Measurements from ENCODE around the gene XYLT1. TPM values are rescaled to one million over a fixed set of nuclear protein-coding genes. Genes with fewer than 3 reads are reported as not detected.
A peak's percentile ranks its signal among the peaks of the same experiment; 100 is the strongest.

XYLT1 gene
- total RNA-seq, 2 donors from 2014 or later, result 24.2 to 28.6 TPM

DNA sequence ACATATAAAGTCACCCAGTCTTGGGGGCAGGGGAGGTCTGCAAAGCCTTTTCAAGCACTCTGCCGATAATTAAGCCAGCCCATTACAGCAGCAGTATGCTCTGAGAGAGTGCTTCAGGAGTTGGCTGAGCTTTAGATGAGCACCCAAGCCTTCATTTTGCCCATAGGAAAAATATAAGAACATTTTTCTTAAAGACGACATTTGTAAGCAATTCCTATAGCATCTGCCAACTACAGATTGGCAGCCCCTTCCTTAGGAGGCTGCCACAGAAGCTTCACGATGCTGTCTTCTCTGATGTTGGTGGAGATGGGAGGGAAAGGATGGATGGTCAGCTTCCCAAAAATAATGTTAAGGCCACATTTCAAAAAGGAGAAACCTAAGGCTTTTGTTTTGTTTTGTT, 367.5 kb downstream of the XYLT1 start:
- ATAC-seq (no peak), DNase-seq (no peak)

DNA sequence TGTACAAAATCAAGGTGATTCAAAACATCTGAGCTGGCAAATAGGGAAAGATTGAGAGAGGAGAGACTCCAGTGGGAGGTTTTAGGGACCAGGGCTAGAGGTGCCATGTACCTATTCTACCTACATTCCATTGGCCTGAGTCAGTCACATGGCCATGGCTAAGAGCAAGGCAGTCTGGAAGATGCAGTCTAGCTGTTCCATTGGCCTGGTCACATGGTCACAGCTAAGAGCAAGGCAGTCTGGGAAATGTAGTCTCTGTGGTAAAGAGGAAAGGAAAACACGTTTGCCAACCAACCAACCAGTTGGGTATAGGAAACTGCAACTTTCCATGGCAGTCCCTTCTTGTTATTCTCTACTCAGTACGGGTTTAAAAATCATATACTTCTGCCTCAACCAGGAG, 369.1 kb downstream of the XYLT1 start:
- DNase-seq (no peak), ATAC-seq (peak; percentile 46)
- intact Hi-C loops (cut with DNase I, micrococcal nuclease), result no loop called here

More for the DNA sequence above, 367.5 kb downstream of the XYLT1 start:
- intact Hi-C loops (cut with DNase I, micrococcal nuclease), result no loop called here

DNA sequence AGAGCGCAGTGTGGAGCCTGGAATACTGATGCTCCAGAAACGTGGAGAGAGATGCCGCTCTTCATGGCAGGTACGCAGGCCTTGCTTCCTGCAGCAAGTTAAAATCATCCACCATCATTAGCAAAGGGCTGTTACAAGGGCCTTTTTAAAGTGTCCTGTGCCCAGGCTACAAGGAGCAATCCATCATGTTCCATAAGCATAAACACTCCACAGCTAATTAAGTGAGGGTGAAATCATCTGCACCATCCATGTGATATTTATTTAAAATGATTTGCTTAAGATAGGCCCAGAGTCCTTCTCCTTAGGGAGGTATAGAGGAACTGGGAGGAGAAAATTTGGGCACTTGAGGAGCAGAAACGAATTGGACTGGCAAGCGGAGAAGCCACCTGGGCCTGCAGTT, 372.1 kb downstream of the XYLT1 start:
- intact Hi-C loops (cut with DNase I, micrococcal nuclease), result no loop called here
- DNase-seq (no peak), ATAC-seq (no peak)

DNA sequence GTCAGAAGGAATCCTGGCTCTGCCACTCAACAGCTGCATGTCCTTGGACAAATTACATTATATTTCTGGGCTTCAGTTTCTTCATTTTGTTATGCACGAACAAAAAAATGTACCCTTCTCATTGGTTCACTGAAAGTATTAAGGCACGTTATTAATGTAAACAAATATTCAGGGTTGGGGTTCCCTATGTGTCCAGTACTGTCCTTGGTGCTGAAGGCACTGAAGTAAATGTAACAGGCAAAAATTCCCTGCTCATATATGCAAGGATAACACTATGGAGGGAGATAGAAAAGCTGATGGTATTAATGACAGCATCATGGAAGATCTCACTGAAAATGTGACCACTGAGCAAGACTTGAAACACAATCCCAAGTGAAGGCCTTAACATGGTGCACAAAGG, 386.6 kb downstream of the XYLT1 start:
- DNase-seq (no peak), ATAC-seq (no peak)
- intact Hi-C loops (cut with DNase I, micrococcal nuclease), result no loop called here

DNA sequence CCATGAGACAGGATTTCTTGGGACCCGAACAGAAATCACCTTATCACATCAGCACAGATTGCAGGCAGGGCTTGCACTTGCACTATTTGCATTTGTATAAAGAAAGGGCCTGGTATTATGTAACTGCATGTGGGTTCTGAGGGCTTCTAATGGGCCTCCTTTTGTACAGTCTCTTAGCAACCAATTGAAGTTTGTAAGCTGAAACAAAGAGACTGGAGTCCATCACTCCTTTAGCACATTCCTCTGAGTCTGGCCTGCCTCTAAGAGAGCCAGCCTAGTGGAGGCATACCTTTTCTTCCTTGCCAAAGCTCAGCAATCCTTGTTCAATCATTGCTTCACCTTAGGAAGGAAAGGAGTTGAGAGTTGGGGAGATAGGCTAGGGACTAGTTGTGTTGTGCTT, 387.1 kb downstream of the XYLT1 start:
- intact Hi-C loops (cut with DNase I, micrococcal nuclease), result no loop called here
- no peak for ATAC-seq
- no peak for DNase-seq

DNA sequence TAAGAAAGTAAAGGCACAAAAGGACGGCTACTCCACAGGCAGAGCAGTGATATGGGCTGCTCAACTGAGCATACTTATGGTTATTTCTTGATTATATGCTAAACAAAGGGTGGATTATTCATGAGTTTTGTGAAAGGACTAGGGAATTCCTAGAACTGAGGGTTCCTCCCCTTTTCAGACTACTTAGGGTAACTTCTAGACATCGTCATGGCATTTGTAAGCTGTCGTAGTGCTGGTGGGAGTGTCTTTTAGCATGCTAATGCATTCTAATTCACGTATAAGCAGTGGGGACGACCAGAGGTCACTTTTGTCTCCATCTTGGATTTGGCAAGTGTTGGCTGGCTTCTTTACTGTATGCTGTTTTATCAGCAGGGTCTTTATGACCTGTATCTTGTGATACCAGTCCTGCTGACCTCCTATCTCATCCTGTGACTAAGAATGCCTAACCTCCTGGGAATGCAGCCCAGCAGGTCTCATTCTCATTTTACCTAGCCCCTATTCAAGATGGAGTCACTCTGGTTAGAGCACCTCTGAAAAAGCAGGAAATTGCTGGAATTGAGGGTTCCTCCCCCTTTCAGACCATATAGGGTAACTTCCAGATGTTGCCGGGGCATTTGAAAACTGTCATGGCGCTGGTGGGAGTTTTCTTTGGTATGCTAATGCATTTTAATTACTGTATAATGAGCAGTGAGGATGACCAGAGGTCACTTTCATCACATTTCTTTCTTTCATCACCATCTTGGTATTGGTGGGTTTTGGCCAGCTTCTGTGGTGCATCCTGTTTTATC, 388.5 kb downstream of the XYLT1 start:
- intact Hi-C loops (cut with DNase I, micrococcal nuclease), result no loop called here
- DNase-seq, result no peak
- no peak for ATAC-seq

DNA sequence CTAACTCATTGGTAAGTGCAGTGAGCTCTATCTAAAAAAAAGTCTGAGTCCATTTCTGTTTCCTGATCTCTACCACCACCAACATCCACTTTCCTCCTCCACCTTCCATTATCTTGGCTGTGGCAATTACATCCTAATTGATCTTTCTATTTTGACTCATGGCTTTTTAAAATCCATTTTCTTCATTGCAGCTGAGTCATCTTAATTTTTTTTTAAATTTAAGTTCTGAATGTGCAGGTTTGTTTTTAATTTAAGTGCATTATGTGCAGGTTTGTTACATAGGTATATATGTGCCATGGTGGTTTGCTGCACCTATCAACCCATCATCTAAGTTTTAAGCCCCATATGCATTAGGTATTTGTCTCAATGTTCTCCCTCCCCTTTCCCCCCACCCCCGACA, 390.7 kb downstream of the XYLT1 start:
- no peak for DNase-seq
- no peak for ATAC-seq
- intact Hi-C loops (cut with DNase I, micrococcal nuclease), result no loop called here

DNA sequence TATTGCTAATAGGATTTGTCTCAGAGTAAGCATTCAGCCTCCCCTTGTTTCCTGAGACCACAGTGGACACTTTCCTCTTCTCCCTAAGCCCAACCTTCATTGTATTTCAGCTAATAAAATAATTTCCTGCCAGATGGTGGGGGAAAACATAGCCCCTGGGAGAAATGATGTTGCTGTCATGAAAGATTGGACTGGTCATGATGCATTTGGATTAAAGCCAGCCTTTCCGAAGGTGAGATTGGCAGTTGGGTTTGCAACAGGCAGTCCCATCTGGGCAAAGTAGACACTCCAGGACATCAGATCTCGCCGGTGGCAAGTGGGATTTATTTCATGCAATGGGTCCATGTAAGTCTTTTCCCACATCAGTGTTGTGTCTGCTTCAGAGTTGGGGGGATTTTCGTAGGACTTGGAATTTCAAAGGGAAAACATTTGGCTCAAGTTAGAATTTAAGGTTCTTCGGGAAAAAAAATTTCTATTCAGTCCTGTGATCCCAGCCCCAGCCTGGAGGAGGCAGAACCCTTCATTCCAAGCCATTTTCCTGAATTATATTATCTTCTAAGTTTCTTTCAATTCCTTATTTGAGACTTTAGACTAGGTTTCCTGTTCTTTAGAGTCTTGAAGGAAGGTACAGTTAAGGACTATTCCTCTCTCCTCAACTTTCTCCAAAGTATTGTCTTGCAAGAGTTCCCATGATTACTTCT, 391.7 kb downstream of the XYLT1 start:
- intact Hi-C loops (cut with DNase I, micrococcal nuclease), result no loop called here
- ATAC-seq (no peak), DNase-seq (no peak)

DNA sequence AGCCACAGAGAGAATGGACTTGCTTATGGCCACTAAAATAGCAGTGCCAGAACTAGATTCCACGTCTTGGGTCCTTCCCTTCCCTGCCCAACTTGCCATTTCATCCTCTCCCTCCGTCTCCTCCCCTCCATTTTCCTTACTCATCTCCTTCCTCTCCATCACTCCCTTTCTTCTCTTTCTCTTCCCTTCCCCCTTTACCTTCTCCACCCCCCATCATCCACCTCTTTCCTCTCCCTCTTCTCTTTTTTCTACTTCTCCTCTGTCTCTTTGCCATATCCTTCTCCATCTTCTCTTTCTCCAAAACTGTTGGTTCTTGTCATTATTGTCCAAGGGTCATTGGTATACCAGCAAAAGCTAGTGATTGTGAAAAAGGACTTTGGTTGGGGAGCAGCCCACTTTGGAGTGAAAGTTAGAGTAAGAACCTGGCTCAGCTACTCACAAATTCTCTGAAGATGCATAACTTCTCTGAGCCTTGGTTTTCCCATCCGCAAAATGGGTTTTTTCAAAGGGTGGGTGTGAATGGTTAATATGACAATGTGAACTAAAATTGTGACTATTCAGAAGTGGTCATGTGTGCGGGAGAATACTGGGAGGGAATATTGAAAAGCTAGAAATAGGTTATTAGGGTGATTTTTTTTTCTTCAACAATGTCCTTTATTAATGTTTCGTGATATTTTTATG, 393.8 kb downstream of the XYLT1 start:
- intact Hi-C loops (cut with DNase I, micrococcal nuclease), result no loop called here
- DNase-seq (no peak), ATAC-seq (no peak)

DNA sequence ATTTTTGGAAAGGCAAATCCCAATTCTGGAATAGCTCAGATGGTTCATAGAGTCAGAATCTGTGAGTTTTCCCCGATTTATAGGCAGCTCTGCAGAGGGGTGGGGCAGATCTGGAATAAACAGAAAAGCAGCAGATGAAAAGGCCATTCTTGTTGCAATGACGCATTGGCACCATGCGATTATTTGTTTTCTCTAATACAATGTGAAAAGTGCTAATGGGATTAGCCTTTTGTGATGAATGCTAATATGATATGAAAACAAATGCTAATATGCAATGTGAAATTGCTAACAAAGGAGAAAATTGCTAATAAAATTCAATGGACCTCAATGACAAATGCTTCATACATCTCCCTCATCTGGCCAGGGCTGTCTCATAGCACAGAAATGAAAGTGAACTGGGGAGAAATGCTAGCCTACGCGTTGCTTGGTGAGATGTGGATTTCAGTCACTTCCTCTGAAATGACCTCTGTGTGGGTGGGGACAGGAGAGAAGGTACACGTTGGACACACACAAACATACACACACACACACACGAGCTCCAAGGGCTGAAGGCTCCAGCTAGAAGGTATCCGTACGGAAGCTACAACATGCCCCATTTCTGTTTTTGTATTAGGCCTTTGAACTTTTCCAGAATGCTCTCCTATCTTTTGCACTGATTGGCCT, 394.5 kb downstream of the XYLT1 start:
- intact Hi-C loops (cut with DNase I, micrococcal nuclease), result no loop called here
- ATAC-seq, result no peak
- DNase-seq, result no peak

DNA sequence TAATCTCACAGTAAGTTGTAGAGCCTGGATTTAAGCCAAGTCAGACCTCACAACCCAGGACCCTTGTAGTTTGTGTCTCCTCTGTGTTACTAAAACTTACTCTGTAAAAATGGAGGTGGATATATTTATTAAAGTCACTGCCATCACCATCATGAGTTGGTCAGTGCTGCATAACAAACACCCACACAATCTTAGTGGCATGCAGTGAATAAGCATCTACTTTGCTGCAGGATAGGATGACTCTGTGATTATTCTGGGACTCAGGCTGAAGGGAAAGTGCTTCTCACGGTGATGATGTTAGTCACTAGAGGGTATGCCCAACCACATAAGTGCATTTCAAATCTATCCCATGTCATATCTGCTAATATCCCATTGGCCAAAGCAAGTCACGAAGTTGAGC, 398.7 kb downstream of the XYLT1 start:
- intact Hi-C loops (cut with DNase I, micrococcal nuclease), result no loop called here
- no peak for DNase-seq
- ATAC-seq, result no peak

DNA sequence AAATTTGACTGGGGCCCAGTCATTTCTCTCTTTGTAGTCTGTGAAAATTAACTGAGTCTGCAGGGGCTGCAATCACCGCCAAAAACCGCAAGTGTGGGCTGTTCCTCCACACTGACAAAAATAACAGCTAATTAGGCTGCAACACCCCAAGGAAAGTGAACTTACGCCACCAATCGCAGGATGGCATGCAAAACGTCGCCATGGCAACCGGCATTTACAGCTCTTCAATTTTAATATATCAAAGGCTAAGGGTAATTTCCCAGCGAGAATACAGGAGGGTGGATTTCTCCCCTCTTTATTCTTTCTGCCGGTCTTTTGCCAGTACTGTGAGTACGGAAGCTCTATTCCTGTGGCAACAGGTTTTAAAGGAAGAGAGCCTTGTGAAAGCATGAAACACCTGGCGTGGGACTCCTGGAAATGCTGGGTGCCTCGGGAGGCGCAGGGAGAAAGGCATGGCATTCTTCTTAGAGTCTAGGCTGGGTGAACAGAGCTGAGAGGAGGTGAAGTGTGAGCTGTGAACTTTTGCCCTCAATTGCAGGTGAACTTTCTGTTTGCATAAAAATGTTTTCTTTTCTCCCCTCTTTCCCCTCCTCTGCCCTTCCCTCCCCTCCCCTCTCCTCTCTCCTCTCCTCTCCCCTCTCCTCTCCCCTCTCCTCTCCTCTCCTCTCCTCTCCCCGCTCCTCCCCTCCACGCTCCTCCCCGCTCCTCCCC, 399.7 kb downstream of the XYLT1 start:
- ATAC-seq (peak; percentile 81), DNase-seq (peak; percentile 76 to 86)
- intact Hi-C loops (cut with DNase I, micrococcal nuclease), result no loop called here

DNA sequence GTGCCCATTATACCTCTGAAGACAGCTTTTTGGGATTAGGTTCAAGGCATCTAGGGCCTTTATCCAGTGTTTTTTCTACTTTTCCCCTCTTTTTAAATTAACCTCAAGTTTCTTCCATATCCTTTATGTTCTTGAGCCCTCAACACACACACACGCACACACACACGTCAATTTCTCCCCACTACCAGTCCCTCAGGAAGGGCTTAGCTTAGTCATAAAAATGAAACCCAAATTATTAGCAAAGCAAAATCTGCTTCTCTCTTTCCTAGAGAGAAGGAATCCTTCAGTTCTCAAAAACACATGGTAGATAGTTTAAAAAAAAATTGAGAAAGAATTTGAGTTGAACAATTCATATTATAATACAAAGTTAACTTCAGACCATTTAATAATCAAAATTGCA, 401.1 kb downstream of the XYLT1 start:
- intact Hi-C loops (cut with DNase I, micrococcal nuclease), result no loop called here
- ATAC-seq (no peak), DNase-seq (no peak)

DNA sequence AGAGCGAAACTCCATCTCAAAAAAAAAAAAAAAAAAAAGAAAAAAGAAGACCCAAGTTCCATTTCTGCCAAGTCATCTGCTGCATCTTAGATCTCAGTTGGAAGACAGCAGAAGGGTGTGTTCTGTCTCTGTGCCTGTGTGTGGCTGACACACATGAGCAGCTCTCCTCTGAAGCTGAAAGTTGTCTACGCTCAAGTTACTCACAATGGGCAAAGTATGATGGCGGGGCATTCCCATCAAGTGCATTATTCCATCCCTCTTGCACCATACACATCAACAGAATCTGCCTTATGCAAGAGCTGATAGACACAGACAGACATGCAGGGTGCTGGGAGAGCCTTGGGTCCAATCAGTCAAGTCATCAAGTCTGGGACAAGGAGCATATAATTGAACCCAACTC, 402.2 kb downstream of the XYLT1 start:
- intact Hi-C loops (cut with DNase I, micrococcal nuclease), result no loop called here
- no peak for ATAC-seq
- DNase-seq, result no peak

DNA sequence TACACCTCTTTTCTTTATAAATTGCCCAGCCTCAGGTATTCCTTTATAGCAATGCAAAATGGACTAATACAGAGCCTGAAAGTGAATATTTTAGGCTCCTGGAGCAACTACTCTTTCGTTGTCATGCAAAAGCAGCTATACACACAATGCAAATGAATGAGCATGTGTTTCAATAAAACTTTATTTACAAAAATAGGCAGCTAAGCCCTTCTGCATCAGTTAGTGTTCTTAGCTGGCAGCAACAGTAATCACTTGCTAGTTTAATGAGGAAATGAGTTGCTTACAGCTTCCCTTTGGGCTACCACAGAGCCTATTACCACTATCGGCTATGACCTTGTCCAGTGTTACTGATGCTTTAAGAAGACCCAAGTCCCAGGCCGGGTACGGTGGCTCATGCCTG, 402.9 kb downstream of the XYLT1 start:
- ATAC-seq, result no peak
- intact Hi-C loops (cut with DNase I, micrococcal nuclease), result no loop called here

DNA sequence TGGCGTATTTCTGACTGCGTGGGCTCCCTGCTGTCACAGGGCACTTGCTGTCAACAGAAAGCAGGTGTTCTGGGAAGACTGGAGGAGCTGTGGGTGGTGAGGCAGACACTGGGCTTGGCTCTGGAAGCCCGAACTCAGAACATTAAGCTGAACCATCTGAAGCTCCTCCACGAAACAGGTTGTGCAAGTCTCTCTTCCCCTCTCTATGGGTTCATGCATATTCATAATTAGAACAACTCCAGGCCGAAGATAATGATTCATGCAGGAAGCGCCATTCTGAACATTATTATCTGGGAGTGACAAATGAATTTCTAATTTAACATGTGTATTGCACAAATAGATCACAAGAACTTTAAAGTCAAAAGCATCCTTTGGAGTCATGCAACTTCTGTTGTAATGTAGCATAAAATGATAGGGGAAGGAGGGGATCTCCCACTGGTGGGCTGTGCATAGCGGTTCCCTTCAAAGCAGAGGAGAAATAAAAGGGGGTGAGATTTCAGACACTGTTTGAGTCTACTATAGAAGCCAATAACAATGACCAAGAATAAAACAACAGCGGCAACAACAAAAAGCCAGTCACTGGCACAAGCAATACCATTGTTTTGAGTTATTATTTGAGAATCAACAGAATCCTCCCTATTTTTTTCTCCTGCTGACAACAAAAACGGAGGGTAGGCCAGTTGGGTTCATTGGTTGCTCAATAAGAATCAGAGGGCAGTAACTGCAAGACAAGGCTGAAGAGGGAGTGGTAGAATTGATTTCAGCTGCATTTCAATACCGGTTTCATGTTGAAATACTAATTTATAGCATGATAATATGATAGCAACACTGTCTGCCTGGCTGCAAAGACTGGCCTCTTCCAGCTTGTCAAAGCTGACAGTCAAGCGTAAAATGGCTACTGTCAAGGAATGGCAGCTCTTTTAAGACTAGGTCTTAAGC, 407.3 kb downstream of the XYLT1 start:
- ATAC-seq (no peak), DNase-seq (no peak)
- intact Hi-C loops (cut with DNase I, micrococcal nuclease), result no loop called here

More for the DNA sequence above, 402.9 kb downstream of the XYLT1 start:
- no peak for DNase-seq

DNA sequence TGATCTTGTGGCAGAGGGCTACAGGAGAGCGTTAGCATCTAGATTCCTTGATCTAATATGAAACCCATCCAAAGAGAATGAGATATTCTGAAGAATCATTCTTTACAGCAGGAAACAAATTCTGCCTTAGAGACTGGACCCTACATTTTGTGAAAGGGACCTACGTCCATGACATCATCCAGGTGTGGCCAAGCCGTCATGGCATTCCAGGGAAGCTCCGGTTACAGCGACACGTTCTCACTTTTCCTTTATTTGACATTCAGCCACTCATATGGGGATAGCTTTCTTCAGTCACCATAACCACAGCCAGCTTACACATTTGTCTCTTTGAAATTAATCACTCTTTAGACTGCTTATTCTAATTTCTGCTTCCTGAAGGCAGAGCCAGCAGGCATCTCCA, 408.1 kb downstream of the XYLT1 start:
- DNase-seq (no peak), ATAC-seq (no peak)
- intact Hi-C loops (cut with DNase I, micrococcal nuclease), result no loop called here

DNA sequence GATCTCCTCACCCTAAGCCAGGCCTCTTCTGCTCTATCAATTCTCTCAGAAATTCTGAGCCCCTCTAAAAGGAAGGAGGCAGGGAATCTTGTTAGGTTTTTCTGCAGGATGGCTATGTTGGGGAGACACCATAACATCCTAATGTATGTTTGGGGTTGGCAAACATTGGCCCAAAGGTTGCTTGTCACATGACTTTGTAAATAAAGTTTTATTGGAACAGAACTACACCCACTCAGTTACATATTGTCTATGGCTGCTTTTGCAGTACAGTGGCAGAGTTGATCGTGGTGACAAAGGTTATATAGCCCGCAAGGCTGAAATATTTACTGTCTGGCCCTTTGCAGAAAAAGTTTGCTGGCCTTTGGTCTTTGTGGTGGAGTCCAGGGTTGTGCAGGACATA, 409.4 kb downstream of the XYLT1 start:
- no peak for DNase-seq
- peak; percentile 74 for ATAC-seq
- intact Hi-C loops (cut with DNase I, micrococcal nuclease), result no loop called here

Measured in left colon (tissue), 2 donors.